GM12878 (cell line): ENCODE measurements around the gene ASIC2. TPM values are rescaled to one million over a fixed set of nuclear protein-coding genes. Genes with fewer than 3 reads are reported as not detected.

Experiments used
- ATAC-seq: fragments of 200-7000 bp; cut with Tn5 transposase; 3 replicates; pipeline ENCODE4 v1.9.1; 2020; ENCODE audit warnings: mild to moderate bottlenecking, moderate library complexity
- BruUV-seq: library from RNA; stranded (reverse); fragments of 400-500 nt; replicated peaks from 2 replicates; lab custom pipeline; 2021; lab: Mats Ljungman, UMichigan
- CTCF ChIA-PET: fragments of 300-600 bp; sonication (Branson Sonifier 250); formaldehyde crosslinking; extraction: SDS; loops from one replicate; lab custom pipeline; 2021; ENCODE audit warnings: inconsistent platforms; lab: Yijun Ruan, JAX
- POLR2A ChIA-PET: fragments of 350-600 bp; formaldehyde crosslinking; extraction: SDS; loops from one replicate; lab custom pipeline; 2021; ENCODE audit warnings: inconsistent platforms; lab: Charles Lee
- RAD21 ChIA-PET: fragments of 300-600 bp; sonication (Branson Sonifier 250); formaldehyde crosslinking; loops from one replicate; lab custom pipeline; 2023; ENCODE audit warnings: antibody characterized with exemption; ENCODE audit not compliant: unreplicated experiment; lab: Charles Lee
- SMC1A ChIA-PET: fragments of 300-600 bp; sonication (Branson Sonifier 250); formaldehyde crosslinking; loops from one replicate; lab custom pipeline; 2023; ENCODE audit not compliant: unreplicated experiment, uncharacterized antibody; lab: Charles Lee
- DNase-seq: peaks from one replicate; pipeline ENCODE4 v3.0.0-alpha.2; 2011; ENCODE audit warnings: low read depth, low spot score
- FAIRE-seq: peaks from 3 replicates; lab custom pipeline; 2011; peaks lifted over from hg19 to GRCh38; lab: Jason Lieb, UNC
- H2AFZ ChIP-seq: 2 replicates; pipeline ENCODE4 v1.6.0; 2011; ENCODE audit warnings: low read depth, low read length, control low read depth; ENCODE audit not compliant: control insufficient read depth
- H3K27ac ChIP-seq: 2 replicates; pipeline ENCODE4 v1.5.1; 2011; ENCODE audit warnings: control low read depth; ENCODE audit not compliant: control insufficient read depth, insufficient read depth
- H3K27me3 ChIP-seq, 2 experiments: replicated peaks in 1 of 2; 2 replicates each; pipeline versions ENCODE4 v1.6.0 to v1.6.1; 2011; ENCODE audit warnings: low read length in 1 of 2; ENCODE audit not compliant: control insufficient read depth in 2 of 2, insufficient read depth in 2 of 2
- H3K36me3 ChIP-seq, 2 experiments: 2 replicates each; pipeline ENCODE4 v1.5.1; 2011; ENCODE audit warnings: low read length in 1 of 2; ENCODE audit not compliant: control insufficient read depth in 2 of 2, insufficient read depth in 2 of 2
- H3K4me1 ChIP-seq: 2 replicates; pipeline ENCODE4 v1.6.1; 2011; ENCODE audit warnings: mild to moderate bottlenecking, low read length, moderate library complexity, mixed read lengths; ENCODE audit not compliant: control insufficient read depth, insufficient read depth
- H3K4me2 ChIP-seq: 2 replicates; pipeline ENCODE4 v1.6.0; 2011; ENCODE audit warnings: control low read depth; ENCODE audit not compliant: control insufficient read depth, insufficient read depth
- H3K4me3 ChIP-seq: fragments of 200-600 bp; sonication (generic); 2 replicates; pipeline ENCODE4 v1.5.1; 2016
- H3K79me2 ChIP-seq: 2 replicates; pipeline ENCODE4 v1.6.0; 2011; ENCODE audit warnings: low read length; ENCODE audit not compliant: control insufficient read depth, insufficient read depth
- H3K9ac ChIP-seq: 2 replicates; pipeline ENCODE4 v1.8.0; 2011; ENCODE audit warnings: low read length, control low read depth, mixed read lengths; ENCODE audit not compliant: control insufficient read depth, insufficient read depth
- H3K9me3 ChIP-seq: replicated peaks from 3 replicates; pipeline ENCODE4 v1.5.1; 2011; ENCODE audit warnings: mild to moderate bottlenecking, low read length; ENCODE audit not compliant: control insufficient read depth, insufficient read depth
- H4K20me1 ChIP-seq: 2 replicates; pipeline ENCODE4 v1.6.0; 2011; ENCODE audit not compliant: control insufficient read depth, insufficient read depth
- CTCF ChIP-seq, 3 experiments: IDR thresholded peaks in 2 of 3; conservative IDR thresholded peaks in 1 of 3; 2 replicates each; pipeline ENCODE4 v1.5.1; 2011; ENCODE audit warnings: low read depth in 3 of 3, low read length in 3 of 3, mild to moderate bottlenecking in 3 of 3, control low read depth in 2 of 3, moderate library complexity in 2 of 3, inconsistent platforms in 1 of 3, mixed read lengths in 1 of 3; ENCODE audit not compliant: control insufficient read depth in 2 of 3, insufficient read depth in 1 of 3; ENCODE audit errors: extremely low read depth in 1 of 3
- PAX8 ChIP-seq: fragments of 450-650 bp; IDR thresholded peaks from 2 replicates; pipeline ENCODE4 v1.6.1; 2017; ENCODE audit warnings: mild to moderate bottlenecking, moderate library complexity
- whole genome bisulfite sequencing: methylation state at CpG from one replicate; pipeline ENCODE4 v1.1.6; 2016; ENCODE audit warnings: low lambda C conversion rate; ENCODE audit not compliant: insufficient replicate concordance, insufficient coverage; ENCODE audit errors: missing lambda C conversion rate; 5-methylcytosine and 5-hydroxymethylcytosine counted together
- in situ Hi-C: fragments of 300-500 bp; cut with MboI; formaldehyde crosslinking; loops from 9 replicates; pipeline ENCODE4 v1.14.3; 2018; ENCODE audit warnings: mixed read lengths
- intact Hi-C: fragments of 100-400 bp; cut with micrococcal nuclease; formaldehyde crosslinking; loops from one replicate; pipeline ENCODE4 v1.14.2; 2022; ENCODE audit not compliant: unreplicated experiment
- polyA plus RNA-seq, 11 experiments: library from polyadenylated mRNA; depleted of rRNA in 4 of 11; unstranded in 6 of 11; stranded (reverse) in 5 of 11; fragments of >200 nt; fragmentation: Nextera tagmentation in 4 of 11; fragmentation: Illumina TruSeq in 1 of 11; extraction: Ambion mirVana in 4 of 11; extraction: Trizol in 1 of 11; gene quantifications; 1 replicate in 1 of 11; 2 replicates in 10 of 11; pipeline versions ENCODE4 v1.2.1 to v1.2.3, GENCODE V29; 2011 to 2016; ENCODE audit warnings: inconsistent platforms in 2 of 11, missing spikeins in 2 of 11, low read depth in 1 of 11
- total RNA-seq, 4 experiments: library from RNA; depleted of rRNA in 3 of 4; stranded (reverse); fragments of >200 nt in 3 of 4; fragmentation: Illumina TruSeq in 1 of 4; extraction: Trizol in 1 of 4; gene quantifications; 2 replicates each; pipeline versions ENCODE4 v1.2.1 to v1.2.3, GENCODE V29; 2013 to 2021
- TF ChIP-seq, protein P1 (sequence below): fragments of 450-650 bp; IDR thresholded peaks from 2 replicates; pipeline ENCODE4 v1.6.1; 2018; ENCODE audit warnings: borderline replicate concordance, mild to moderate bottlenecking; ENCODE audit not compliant: partially characterized antibody

Gene ASIC2
- total and polyA plus RNA-seq, 10 of the 15 experiments (the other 5 are each of a cell fraction or from before 2014, with no cell fraction given), result not detected

- in situ Hi-C loops, result no loop called here
- Histone ChIP-seq H3K4me2 (no peak overlapping the region), H3K27me3 (peaks cover 3 to 11% of the 10 kb centered on the region in 2 experiments; a peak in 3 of 4 replicates), H3K4me1 (no peaks in the 10 kb centered on the region), H2AFZ (no peak overlapping the region), H3K36me3 (no peaks in the 10 kb centered on the region), H3K27ac (no peak overlapping the region), H3K4me3 (no peak overlapping the region), H3K9ac (no peak overlapping the region), H3K79me2 (no peaks in the 10 kb centered on the region), H4K20me1 (no peaks in the 10 kb centered on the region), H3K9me3 (no peaks in the 10 kb centered on the region)
- TF ChIP-seq CTCF (IDR thresholded peaks at IDR 0.05 in 2 of 3, conservative IDR thresholded peaks at IDR 0.05 in 1 of 3; ENCODE audit: control insufficient read depth in 2 of 3, extremely low read depth in 1 of 3, insufficient read depth in 1 of 3, low read depth in 3 of 3, low read length in 3 of 3) (0 out of 6 replicates have a peak, but pooled peaks of 1 of the 3 experiments have one; percentile 12), PAX8 (no peak)
- TF ChIP-seq, protein P1, sequence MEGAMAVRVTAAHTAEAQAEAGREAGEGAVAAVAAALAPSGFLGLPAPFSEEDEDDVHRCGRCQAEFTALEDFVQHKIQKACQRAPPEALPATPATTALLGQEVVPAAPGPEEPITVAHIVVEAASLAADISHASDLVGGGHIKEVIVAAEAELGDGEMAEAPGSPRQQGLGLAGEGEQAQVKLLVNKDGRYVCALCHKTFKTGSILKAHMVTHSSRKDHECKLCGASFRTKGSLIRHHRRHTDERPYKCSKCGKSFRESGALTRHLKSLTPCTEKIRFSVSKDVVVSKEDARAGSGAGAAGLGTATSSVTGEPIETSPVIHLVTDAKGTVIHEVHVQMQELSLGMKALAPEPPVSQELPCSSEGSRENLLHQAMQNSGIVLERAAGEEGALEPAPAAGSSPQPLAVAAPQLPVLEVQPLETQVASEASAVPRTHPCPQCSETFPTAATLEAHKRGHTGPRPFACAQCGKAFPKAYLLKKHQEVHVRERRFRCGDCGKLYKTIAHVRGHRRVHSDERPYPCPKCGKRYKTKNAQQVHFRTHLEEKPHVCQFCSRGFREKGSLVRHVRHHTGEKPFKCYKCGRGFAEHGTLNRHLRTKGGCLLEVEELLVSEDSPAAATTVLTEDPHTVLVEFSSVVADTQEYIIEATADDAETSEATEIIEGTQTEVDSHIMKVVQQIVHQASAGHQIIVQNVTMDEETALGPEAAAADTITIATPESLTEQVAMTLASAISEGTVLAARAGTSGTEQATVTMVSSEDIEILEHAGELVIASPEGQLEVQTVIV, result no peak
- 7% methylated on average over 52 of the region's 72 CpGs for WGBS
- DNase-seq (no peak), FAIRE-seq (no peak), ATAC-seq (no peak)
- ChIA-PET POLR2A (no interaction called here), RAD21 (no interaction called here), CTCF (no interaction called here), SMC1A (no interaction called here)
- intact Hi-C loops, result no loop called here
- no TSS peak for BruUV-seq
Observed at GRCh38 chr17:33292201-33292980, 704 bp downstream of the ASIC2 start.
